DMS153 treated with DMSO at 0.1 percent for 48 hours (cell line): ENCODE data around the gene NDUFA7.
"Not testable (repeated sequence)": the region's sequence is repeated elsewhere in the genome, so short reads cannot be mapped to it uniquely, and the experiment has no call there.

ENCODE experiments used
- DNase-seq: peaks from one replicate; lab custom pipeline; 2025; ENCODE audit not compliant: unreplicated experiment; lab: John Stamatoyannopoulos, UW

NDUFA7 gene

DNA sequence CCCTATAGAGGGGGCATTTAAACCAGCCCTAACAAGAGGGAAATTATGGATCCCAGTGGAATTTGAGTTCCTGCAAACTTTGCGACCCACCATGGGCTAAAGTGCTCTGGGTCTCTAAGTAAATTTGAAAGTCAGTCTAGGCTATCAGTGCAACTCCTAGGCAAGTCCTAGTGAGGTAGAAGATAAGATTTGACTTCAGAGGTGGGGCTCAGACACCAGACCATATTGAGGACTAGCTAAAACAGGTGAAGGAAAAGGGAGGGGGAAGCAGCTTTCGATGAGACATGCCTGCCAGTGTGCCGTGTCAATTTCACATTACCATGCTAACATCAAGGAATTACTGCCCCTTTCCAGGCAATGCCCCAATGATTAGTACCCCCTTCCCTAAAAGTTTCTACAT is 51.5 kb downstream of the NDUFA7 start:
- DNase-seq = no peak

DNA sequence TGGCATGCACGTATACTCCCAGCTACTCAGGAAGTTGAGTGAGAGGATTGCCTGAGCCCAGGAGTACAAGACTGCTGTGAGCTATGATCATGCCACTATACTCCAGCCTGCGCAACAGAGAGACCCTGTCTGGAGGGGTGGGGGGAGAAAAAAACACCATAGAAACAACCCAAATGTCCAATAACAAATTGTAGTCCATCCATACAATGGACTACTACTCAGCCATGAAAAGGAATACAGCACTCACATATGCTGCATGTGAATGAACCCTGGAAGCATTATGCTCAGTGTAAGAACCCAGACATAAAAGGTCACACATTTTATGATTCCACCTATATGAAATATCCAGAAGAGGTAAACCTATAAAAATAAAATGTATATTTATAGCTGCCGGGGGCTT is 55.3 kb downstream of the NDUFA7 start:
- no peak for DNase-seq

DNA sequence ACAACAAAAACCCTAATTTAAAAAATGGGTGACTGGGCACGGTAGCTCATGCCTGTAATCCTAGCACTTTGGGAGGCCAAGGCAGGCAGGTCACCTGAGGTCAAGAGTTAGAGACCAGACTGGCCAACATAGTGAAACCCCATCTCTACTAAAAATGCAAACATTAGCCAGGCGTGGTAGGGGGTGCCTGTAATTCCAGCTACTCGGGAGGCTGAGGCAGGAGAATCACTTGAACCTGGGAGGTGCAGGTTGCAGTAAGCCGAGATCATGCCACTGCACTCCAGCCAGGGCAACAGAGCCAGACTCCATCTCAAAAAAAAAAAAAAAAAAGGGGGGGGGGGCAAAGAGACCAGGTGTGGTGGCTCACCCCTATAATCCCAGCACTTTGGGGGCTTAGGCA is 56.9 kb downstream of the NDUFA7 start:
- not testable (repeated sequence) for DNase-seq

DNA sequence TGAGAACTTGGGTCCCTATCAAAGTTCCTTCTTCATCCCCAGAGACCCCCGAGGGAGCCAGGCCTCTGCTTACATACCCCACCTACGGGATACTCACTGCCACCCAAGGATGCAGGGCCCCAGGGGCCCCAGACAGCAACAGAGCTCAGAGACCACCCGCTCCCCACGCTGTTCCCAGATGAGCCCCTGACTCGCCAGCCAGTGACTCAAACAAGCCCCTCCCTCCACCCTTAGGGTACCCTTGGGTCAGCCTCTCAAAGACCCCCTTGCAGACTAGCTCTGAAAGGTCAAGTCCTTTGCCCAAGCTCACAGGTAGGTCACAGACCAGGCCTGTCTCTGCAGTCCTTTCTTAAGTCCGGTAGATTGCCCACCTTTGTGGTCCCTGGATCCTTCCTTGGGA is 58.7 kb downstream of the NDUFA7 start:
- no peak for DNase-seq

DNA sequence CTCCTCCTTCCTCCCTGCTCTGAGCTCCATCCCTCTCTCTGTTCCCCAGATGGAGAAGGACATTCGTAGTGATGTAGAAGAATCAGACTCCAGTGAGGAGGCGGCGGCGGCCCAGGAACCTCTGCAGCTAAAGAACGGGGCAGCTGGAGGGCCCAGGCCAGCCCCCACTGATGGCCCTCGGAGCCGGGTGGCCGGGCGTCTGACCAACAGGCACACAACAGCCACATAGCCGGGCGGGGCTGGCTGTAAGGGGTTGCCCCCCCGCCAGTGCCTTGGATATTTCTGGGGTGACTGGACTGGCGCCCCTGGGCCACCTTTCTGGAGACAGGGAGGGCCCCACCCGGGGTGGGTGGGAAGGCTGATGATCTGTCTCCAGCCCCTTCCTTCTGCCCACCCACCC is 59.3 kb downstream of the NDUFA7 start:
- DNase-seq = no peak

DNA sequence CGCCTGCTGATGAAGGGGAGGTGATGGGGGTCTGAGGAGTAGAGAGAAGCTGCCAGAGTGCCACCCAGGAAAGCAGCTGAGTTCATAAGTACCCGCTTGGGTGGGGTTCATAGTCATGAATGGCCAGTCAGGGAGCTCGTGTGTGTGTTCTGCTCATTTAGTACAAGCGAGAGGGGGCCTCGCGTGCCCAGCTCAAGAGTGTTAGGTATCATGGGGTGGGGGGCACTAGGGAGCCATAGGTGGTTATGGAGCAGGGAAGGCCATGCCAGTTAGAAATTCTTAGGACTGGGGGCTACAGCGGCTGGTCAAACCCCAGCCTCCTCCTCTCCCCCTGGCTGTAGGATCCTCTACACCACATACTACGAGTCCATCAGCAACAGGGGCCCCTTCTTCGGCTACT is 59.8 kb downstream of the NDUFA7 start:
- no peak for DNase-seq
